Lower leg skin (tissue), 4 donors: ENCODE results near the gene IL7R. TPM values are rescaled to one million over a fixed set of nuclear protein-coding genes. Genes with fewer than 3 reads are reported as not detected.

ENCODE experiments used
- DNase-seq, 2 donors: peaks; one replicate each; pipeline ENCODE4 v3.0.0-alpha.2; 2019; ENCODE audit warnings: low spot score in 2 of 2
- H3K4me3 ChIP-seq: fragments of 200-600 bp; sonication (generic); 2 replicates; pipeline ENCODE4 v1.5.1; 2017; ENCODE audit warnings: mild to moderate bottlenecking, low read depth; ENCODE audit not compliant: poor library complexity, severe bottlenecking
- POLR2A ChIP-seq, 2 donors: fragments of 450-650 bp; IDR thresholded peaks; one replicate each; pipeline ENCODE4 v1.6.1; 2016 to 2017; ENCODE audit warnings: antibody characterized with exemption in 2 of 2, mild to moderate bottlenecking in 1 of 2, moderate library complexity in 1 of 2
- WGBS, 2 donors: methylation state at CpG; one replicate each; pipeline ENCODE4 v1.1.5; 2018; 5-methylcytosine and 5-hydroxymethylcytosine counted together
- intact Hi-C: fragments of 100-400 bp; cut with DNase I; formaldehyde crosslinking; loops from one replicate; pipeline ENCODE4 v1.15.0; 2023; ENCODE audit warnings: low total_unique reads
- total RNA-seq, 4 donors: library from RNA; depleted of rRNA; stranded (reverse); fragments of >200 nt; gene quantifications; one replicate each; pipeline ENCODE4 v1.1.0, GENCODE V29; 2016
- TF ChIP-seq, protein P1 (sequence below), 3 donors: fragments of 450-650 bp; IDR thresholded peaks; one replicate each; pipeline ENCODE4 v1.5.1; 2016; ENCODE audit warnings: antibody characterized with exemption in 3 of 3, mild to moderate bottlenecking in 3 of 3, moderate library complexity in 2 of 3

IL7R gene
- total RNA-seq, result 1 to 10 TPM; 1.4 to 5.5 (median 4.4) TPM

- DNase-seq, result no peak
- intact Hi-C loops, result no loop called here
- no peak within 1 kb of the TSS for H3K4me3 ChIP-seq
- WGBS, 2 donors, result 31 to 36% methylated on average over 1 of the region's 1 CpG
- TF ChIP-seq, protein P1, sequence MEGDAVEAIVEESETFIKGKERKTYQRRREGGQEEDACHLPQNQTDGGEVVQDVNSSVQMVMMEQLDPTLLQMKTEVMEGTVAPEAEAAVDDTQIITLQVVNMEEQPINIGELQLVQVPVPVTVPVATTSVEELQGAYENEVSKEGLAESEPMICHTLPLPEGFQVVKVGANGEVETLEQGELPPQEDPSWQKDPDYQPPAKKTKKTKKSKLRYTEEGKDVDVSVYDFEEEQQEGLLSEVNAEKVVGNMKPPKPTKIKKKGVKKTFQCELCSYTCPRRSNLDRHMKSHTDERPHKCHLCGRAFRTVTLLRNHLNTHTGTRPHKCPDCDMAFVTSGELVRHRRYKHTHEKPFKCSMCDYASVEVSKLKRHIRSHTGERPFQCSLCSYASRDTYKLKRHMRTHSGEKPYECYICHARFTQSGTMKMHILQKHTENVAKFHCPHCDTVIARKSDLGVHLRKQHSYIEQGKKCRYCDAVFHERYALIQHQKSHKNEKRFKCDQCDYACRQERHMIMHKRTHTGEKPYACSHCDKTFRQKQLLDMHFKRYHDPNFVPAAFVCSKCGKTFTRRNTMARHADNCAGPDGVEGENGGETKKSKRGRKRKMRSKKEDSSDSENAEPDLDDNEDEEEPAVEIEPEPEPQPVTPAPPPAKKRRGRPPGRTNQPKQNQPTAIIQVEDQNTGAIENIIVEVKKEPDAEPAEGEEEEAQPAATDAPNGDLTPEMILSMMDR (IDR thresholded peaks at IDR 0.05), result no peak
Observed at GRCh38 chr5:35856765-35857351, at the start of gene IL7R. TSS of gene IL7R (plus strand) at chr5:35856891. CDS start at chr5:35856978, 87 bp downstream.

GRCh38 chr5:35810601-35811000, 46.1 kb upstream of the IL7R start:
- DNase-seq, result no peak
- H3K4me3 ChIP-seq, result no peak overlapping the region
- intact Hi-C loops, result no loop called here
- TF ChIP-seq POLR2A (IDR thresholded peaks at IDR 0.05), result no peak
- TF ChIP-seq, protein P1 (IDR thresholded peaks at IDR 0.05), result no peak

DNA sequence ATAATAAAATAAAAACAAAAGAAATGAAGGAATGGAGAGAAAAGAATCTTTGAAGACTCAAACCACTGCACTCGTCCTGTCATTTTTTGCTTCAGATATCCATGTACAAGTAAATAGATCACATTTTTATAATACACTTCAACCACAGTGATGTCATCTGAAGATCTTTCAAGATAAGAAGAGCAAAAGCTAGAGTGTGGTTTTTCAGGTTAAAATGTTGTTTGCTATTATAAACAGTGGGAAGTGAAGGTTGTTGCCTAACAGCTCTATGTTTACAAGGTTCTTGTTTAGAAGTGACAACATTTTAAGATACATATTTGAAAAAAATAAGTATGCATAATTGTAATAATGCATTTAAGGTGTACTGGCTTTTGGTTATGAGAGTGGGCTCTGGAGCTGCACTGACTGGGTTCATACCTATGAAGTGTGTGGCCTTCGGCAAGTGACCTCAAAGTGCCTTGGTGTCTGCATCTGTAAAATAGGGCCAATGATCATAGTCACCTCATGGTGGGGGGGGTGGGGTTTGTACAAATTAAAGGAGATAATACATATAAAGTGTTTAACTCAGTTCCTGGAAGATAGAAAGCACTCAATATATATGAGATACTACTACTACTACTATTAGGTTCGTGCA, 45.5 kb upstream of the IL7R start:
- intact Hi-C loops, result no loop called here
- 85% methylated on average over 3 of the region's 3 CpGs for WGBS, 2 donors

GRCh38 chr5:35813521-35813920, 43.2 kb upstream of the IL7R start:
- no peak for TF ChIP-seq POLR2A (IDR thresholded peaks at IDR 0.05)
- TF ChIP-seq, protein P1 (IDR thresholded peaks at IDR 0.05), result no peak
- intact Hi-C loops, result no loop called here
- 50 to 65% methylated on average over 1 of the region's 1 CpG for WGBS, 2 donors

More for the DNA sequence above, 45.5 kb upstream of the IL7R start:
- TF ChIP-seq, protein P1 (IDR thresholded peaks at IDR 0.05), result no peak
- TF ChIP-seq POLR2A (IDR thresholded peaks at IDR 0.05), result no peak
- no peak for DNase-seq
- H3K4me3 ChIP-seq, result no peak overlapping the region

GRCh38 chr5:35815089-35815936, 41.4 kb upstream of the IL7R start:
- WGBS, 2 donors, result 83 to 86% methylated on average over 10 of the region's 10 CpGs
- TF ChIP-seq, protein P1 (IDR thresholded peaks at IDR 0.05), result no peak
- TF ChIP-seq POLR2A (IDR thresholded peaks at IDR 0.05), result no peak
- no peak for DNase-seq
- intact Hi-C loops, result no loop called here
- H3K4me3 ChIP-seq, result no peak overlapping the region

More at GRCh38 chr5:35813521-35813920, 43.2 kb upstream of the IL7R start:
- DNase-seq, result no peak
- no peak overlapping the region for H3K4me3 ChIP-seq
